Measurements from ENCODE around the gene SLC25A6. TPM values are rescaled to one million over a fixed set of nuclear protein-coding genes. Genes with fewer than 3 reads are reported as not detected.

SLC25A6 gene
- total RNA-seq, 1 donor: 311 TPM

DNA sequence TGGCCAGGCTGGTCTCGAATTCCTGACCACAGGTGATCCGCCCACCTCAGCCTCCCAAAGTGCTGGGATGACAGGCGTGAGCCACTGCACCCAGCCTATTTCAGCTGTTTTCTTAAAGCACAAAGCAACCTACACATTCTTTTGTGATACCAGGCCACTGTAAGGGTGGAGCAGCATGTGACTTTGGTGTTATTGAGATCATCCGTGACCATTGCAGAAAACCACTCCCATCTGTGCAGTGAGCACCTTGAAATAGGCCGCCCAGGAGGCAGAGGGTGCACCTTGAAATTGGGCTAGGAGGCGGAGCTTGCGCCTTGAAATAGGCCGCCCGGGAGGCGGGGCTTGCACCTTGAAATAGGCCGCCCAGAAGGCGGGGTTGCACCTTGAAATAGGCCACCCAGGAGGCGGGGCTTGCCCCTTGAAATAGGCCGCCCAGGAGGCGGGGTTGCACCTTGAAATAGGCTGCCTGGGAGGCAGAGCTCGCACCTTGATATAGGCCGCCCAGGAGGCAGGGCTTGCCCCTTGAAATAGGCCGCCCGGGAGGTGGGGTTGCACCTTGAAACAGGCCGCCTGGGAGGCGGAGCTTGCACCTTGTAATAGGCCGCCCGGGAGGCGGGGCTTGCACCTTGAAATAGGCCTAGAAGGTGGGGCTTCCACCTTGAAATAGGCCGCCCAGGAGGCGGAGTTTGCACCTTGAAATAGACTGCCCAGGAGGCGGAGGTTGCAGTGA, 9.0 kb upstream of the SLC25A6 start:
- DNase-seq (ENCODE audit: low read depth): no peak
- no peak for TF ChIP-seq CTCF (IDR thresholded peaks at IDR 0.05; ENCODE audit: insufficient read depth, low read length)
- H3K4me3 ChIP-seq (ENCODE audit: low read depth, low read length): no peak overlapping the region

DNA sequence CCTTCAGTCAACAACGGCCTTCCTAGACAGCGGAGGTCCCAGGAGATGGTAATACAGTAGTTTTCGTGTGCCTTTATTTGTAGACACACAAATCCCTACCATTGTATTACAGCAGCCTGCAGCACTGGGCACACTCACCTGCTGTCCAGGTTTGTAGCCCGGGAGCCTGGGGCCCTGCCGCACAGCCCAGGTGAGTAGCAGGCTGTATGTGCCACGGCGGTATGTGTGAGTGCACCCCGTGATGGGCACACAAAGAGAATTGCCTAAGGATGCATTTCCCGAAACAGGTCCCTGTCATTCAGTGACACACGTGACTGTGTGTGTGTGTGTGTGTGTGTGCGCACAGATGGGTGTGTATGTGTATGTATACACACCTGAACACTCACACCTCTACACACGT, 8.1 kb upstream of the SLC25A6 start:
- no peak for DNase-seq (ENCODE audit: low read depth)
- TF ChIP-seq CTCF (IDR thresholded peaks at IDR 0.05; ENCODE audit: insufficient read depth, low read length): no peak
- H3K4me3 ChIP-seq (ENCODE audit: low read depth, low read length): no peak overlapping the region

GRCh38 chrX:1398431-1399340, 6.8 kb upstream of the SLC25A6 start:
- no peak for TF ChIP-seq CTCF (IDR thresholded peaks at IDR 0.05; ENCODE audit: insufficient read depth, low read length)
- DNase-seq (ENCODE audit: low read depth): no peak
- no peak overlapping the region for H3K4me3 ChIP-seq (ENCODE audit: low read depth, low read length)

GRCh38 chrX:1397441-1398270, 5.7 kb upstream of the SLC25A6 start:
- no peak for TF ChIP-seq CTCF (IDR thresholded peaks at IDR 0.05; ENCODE audit: insufficient read depth, low read length)
- no peak overlapping the region for H3K4me3 ChIP-seq (ENCODE audit: low read depth, low read length)
- no peak for DNase-seq (ENCODE audit: low read depth)

DNA sequence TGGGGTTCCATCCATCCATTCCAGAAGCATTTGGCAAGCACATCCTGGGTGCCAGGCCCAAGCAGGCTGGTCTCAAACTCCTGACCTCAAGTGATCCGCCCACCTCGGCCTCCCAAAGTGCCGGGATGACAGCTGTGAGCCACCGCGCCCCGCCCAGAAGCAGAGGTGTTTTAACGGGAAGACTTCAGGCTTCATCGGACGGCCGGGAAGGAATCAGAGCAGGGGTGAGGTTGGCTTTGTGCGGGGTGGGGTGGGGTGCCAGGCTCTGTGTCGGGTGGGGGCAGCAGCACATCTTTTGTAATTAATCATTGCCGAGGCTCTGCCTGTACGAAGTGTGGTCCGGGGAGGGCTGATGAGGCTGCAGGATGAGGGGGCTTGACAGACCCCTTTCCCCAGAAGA, 5.1 kb upstream of the SLC25A6 start:
- TF ChIP-seq CTCF (IDR thresholded peaks at IDR 0.05; ENCODE audit: insufficient read depth, low read length): no peak
- no peak overlapping the region for H3K4me3 ChIP-seq (ENCODE audit: low read depth, low read length)
- no peak for DNase-seq (ENCODE audit: low read depth)

DNA sequence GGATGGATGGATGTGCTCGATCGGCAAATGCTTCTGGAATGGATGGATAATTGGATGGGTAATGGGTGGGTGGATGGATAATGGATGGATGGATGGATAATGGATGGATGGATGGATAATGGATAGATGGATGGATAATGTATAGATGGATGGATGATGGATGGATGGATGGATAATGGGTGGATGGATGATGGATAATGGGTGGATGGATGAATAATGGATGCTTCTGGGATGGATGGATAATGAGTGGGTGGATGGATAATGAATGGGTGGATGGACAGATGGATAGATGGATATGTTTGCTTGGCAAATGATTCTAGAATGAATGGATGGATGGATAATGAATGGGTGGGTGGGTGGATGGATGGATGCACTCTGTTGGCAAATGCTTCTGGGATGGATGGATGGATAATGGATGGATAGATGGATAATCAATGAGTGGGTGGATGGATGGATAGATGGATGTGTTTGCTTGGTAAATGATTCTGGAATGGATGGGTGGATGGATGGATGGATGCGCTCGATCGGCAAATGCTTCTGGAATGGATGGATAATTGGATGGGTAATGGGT, 3.8 kb upstream of the SLC25A6 start:
- no peak overlapping the region for H3K4me3 ChIP-seq (ENCODE audit: low read depth, low read length)
- TF ChIP-seq CTCF (IDR thresholded peaks at IDR 0.05; ENCODE audit: insufficient read depth, low read length): no peak

More for the DNA sequence above, 3.8 kb upstream of the SLC25A6 start:
- DNase-seq (ENCODE audit: low read depth): no peak

All from fibroblast of the aortic adventitia (primary cell).